Loucy (cell line): Measurements from ENCODE around the gene TSPAN10.

ENCODE experiments used
- EZH2phosphoT487 ChIP-seq: fragments of 200-600 bp; IDR thresholded peaks from 2 replicates; pipeline ENCODE4 v1.6.1; 2018; ENCODE audit warnings: antibody characterized with exemption, mild to moderate bottlenecking, moderate library complexity, borderline replicate concordance
- TF ChIP-seq, protein P1 (sequence below): fragments of 200-600 bp; sonication (generic); conservative IDR thresholded peaks from 2 replicates; pipeline ENCODE4 v1.5.1; 2014; ENCODE audit warnings: mild to moderate bottlenecking, antibody characterized with exemption, low read length

DNA sequence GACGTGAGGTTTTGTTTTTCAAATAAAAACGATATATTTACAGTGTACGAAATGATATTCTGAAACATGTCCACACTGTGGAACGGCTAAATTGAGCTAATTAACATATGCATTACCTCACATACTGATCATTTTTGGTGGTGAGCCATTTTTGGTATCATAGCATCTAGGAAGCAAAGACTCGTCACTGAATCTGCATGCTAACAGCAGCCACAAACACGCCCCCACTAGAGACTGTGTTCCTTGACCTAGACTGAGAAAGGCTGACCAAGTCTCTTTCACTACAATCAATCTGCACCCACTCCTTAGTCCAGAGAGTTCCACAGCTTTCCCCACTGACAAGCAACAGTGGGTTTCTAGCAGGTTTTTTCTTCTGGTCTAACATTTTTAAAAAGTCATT lies 29.6 kb upstream of the TSPAN10 start:
- TF ChIP-seq, protein P1, sequence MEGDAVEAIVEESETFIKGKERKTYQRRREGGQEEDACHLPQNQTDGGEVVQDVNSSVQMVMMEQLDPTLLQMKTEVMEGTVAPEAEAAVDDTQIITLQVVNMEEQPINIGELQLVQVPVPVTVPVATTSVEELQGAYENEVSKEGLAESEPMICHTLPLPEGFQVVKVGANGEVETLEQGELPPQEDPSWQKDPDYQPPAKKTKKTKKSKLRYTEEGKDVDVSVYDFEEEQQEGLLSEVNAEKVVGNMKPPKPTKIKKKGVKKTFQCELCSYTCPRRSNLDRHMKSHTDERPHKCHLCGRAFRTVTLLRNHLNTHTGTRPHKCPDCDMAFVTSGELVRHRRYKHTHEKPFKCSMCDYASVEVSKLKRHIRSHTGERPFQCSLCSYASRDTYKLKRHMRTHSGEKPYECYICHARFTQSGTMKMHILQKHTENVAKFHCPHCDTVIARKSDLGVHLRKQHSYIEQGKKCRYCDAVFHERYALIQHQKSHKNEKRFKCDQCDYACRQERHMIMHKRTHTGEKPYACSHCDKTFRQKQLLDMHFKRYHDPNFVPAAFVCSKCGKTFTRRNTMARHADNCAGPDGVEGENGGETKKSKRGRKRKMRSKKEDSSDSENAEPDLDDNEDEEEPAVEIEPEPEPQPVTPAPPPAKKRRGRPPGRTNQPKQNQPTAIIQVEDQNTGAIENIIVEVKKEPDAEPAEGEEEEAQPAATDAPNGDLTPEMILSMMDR, result no peak
- TF ChIP-seq EZH2phosphoT487, result no peak
